K562 (cell line): Measurements from ENCODE around the gene CEP89. TPM values are rescaled to one million over a fixed set of nuclear protein-coding genes. Genes with fewer than 3 reads are reported as not detected.

Experiments used
- ATF1 ChIP-seq, 2 experiments: fragments of 450-650 bp in 1 of 2; IDR thresholded peaks; 2 replicates each; pipeline ENCODE4 v1.6.1; 2016; ENCODE audit warnings: missing compliant biosample characterization in 1 of 2, missing genetic modification characterization in 1 of 2
- CCNT2 ChIP-seq: IDR thresholded peaks from 2 replicates; pipeline ENCODE4 v1.6.1; 2011; ENCODE audit warnings: borderline replicate concordance, low read depth, mild to moderate bottlenecking, moderate library complexity, mixed read lengths, low read length; ENCODE audit not compliant: insufficient read length; ENCODE audit errors: extremely low read depth
- CHCHD3 ChIP-seq: fragments of 250-450 bp; sonication (Bioruptor Pico); IDR thresholded peaks from 2 replicates; pipeline ENCODE4 v2.1.2; 2022; ENCODE audit warnings: mild to moderate bottlenecking
- CXXC5 ChIP-seq: fragments of 250-450 bp; sonication (Bioruptor Pico); IDR thresholded peaks from 2 replicates; pipeline ENCODE4 v1.8.0; 2022; ENCODE audit warnings: inconsistent platforms, mild to moderate bottlenecking, moderate library complexity
- DPF2 ChIP-seq: fragments of 450-650 bp; IDR thresholded peaks from 2 replicates; pipeline ENCODE4 v1.6.1; 2016
- EP400 ChIP-seq: fragments of 450-650 bp; IDR thresholded peaks from 2 replicates; pipeline ENCODE4 v1.6.1; 2017; ENCODE audit warnings: antibody characterized with exemption, mild to moderate bottlenecking, moderate library complexity
- GABPB2 ChIP-seq: fragments of 250-450 bp; sonication (Bioruptor Pico); conservative IDR thresholded peaks from 2 replicates; pipeline ENCODE4 v1.5.1; 2021; ENCODE audit warnings: mild to moderate bottlenecking
- GATA2 ChIP-seq: sonication (generic); formaldehyde crosslinking; IDR thresholded peaks from 2 replicates; pipeline ENCODE4 v1.4.0; 2020; ENCODE audit warnings: mild to moderate bottlenecking, missing genetic modification reagents
- HLTF ChIP-seq: fragments of 450-650 bp; IDR thresholded peaks from 2 replicates; pipeline ENCODE4 v1.6.1; 2016
- NCOA6 ChIP-seq: fragments of 450-650 bp; IDR thresholded peaks from 2 replicates; pipeline ENCODE4 v1.6.1; 2017; ENCODE audit warnings: mild to moderate bottlenecking
- PCBP1 ChIP-seq: fragments of 200-400 bp; formaldehyde crosslinking; IDR thresholded peaks from 2 replicates; pipeline ENCODE4 v1.6.1; 2018; ENCODE audit warnings: mild to moderate bottlenecking, low read depth, low read length; ENCODE audit not compliant: poor library complexity, severe bottlenecking
- PHB ChIP-seq: fragments of 250-450 bp; sonication (Bioruptor Pico); IDR thresholded peaks from 2 replicates; pipeline ENCODE4 v1.5.0; 2021
- POLR2B ChIP-seq: fragments of 450-650 bp; IDR thresholded peaks from 2 replicates; pipeline ENCODE4 v1.6.1; 2018; ENCODE audit warnings: low read depth; ENCODE audit not compliant: partially characterized antibody
- PTTG1 ChIP-seq: fragments of 450-650 bp; IDR thresholded peaks from 2 replicates; pipeline ENCODE4 v1.6.1; 2016; ENCODE audit warnings: low read depth, mild to moderate bottlenecking, missing genetic modification characterization, missing compliant biosample characterization
- RUNX1 ChIP-seq: sonication (generic); IDR thresholded peaks from 2 replicates; pipeline ENCODE4 v1.6.1; 2016; ENCODE audit warnings: antibody characterized with exemption, low read depth
- WHSC1 ChIP-seq: IDR thresholded peaks from one replicate; pipeline ENCODE4 v1.6.1; 2012; ENCODE audit warnings: low read length, control low read depth, inconsistent platforms
- ZNF143 ChIP-seq: sonication (generic); formaldehyde crosslinking; IDR thresholded peaks from 2 replicates; pipeline ENCODE4 v1.9.0; 2022; ENCODE audit warnings: mild to moderate bottlenecking, missing genetic modification reagents
- ZNF174 ChIP-seq: fragments of 250-450 bp; sonication (Bioruptor Pico); IDR thresholded peaks from 2 replicates; pipeline ENCODE4 v1.4.0; 2020; ENCODE audit warnings: mild to moderate bottlenecking
- ZNF197 ChIP-seq: fragments of 200-800 bp; sonication (Bioruptor generic); IDR thresholded peaks from 2 replicates; pipeline ENCODE4 v1.6.1; 2016; ENCODE audit warnings: low read depth, missing genetic modification characterization, missing compliant biosample characterization
- ZNF253 ChIP-seq: fragments of 250-450 bp; sonication (Bioruptor Pico); conservative IDR thresholded peaks from 2 replicates; pipeline ENCODE4 v1.6.1; 2021; ENCODE audit warnings: mild to moderate bottlenecking
- ZNF778 ChIP-seq: fragments of 450-650 bp; formaldehyde crosslinking; IDR thresholded peaks from 2 replicates; pipeline ENCODE4 v1.4.0; 2020; ENCODE audit warnings: mild to moderate bottlenecking, moderate library complexity
- ZSCAN29 ChIP-seq: fragments of 450-650 bp; IDR thresholded peaks from 2 replicates; pipeline ENCODE4 v1.6.1; 2017
- polyA plus RNA-seq, 8 experiments: library from polyadenylated mRNA; depleted of rRNA in 4 of 8; stranded (reverse) in 5 of 8; unstranded in 3 of 8; fragments of >200 nt; fragmentation: Nextera tagmentation in 2 of 8; fragmentation: Illumina TruSeq in 1 of 8; extraction: Ambion mirVana in 2 of 8; extraction: Trizol in 1 of 8; gene quantifications; 2 replicates each; pipeline versions ENCODE4 v1.2.1 to v1.2.3, GENCODE V29; 2011 to 2014; ENCODE audit warnings: inconsistent platforms in 1 of 8, missing spikeins in 1 of 8
- total RNA-seq, 7 experiments: library from RNA; depleted of rRNA in 6 of 7; stranded (reverse); fragments of >200 nt in 6 of 7; fragmentation: Illumina TruSeq in 2 of 7; extraction: Trizol in 2 of 7; gene quantifications; 2 replicates each; pipeline versions ENCODE4 v1.2.1 to v1.2.3, GENCODE V29; 2011 to 2021; ENCODE audit warnings: low replicate concordance in 1 of 7
- TF ChIP-seq, protein P1 (sequence below): fragments of 450-650 bp; IDR thresholded peaks from 2 replicates; pipeline ENCODE4 v1.7.1; 2018; ENCODE audit warnings: mild to moderate bottlenecking, low read depth; ENCODE audit not compliant: partially characterized antibody
- TF ChIP-seq, protein P2 (sequence below): fragments of 250-450 bp; sonication (Bioruptor Pico); IDR thresholded peaks from 2 replicates; pipeline ENCODE4 v1.4.0; 2020; ENCODE audit warnings: mild to moderate bottlenecking, moderate library complexity
- TF ChIP-seq, protein P3 (sequence below): fragments of 250-450 bp; sonication (Bioruptor Pico); IDR thresholded peaks from 2 replicates; pipeline ENCODE4 v1.5.0; 2022; ENCODE audit warnings: mild to moderate bottlenecking

The CEP89 gene
- total and polyA plus RNA-seq, 9 of the 15 experiments (the other 6 are each of a cell fraction or from before 2014, with no cell fraction given): 5.5 to 15.0 (median 7.2) TPM

DNA sequence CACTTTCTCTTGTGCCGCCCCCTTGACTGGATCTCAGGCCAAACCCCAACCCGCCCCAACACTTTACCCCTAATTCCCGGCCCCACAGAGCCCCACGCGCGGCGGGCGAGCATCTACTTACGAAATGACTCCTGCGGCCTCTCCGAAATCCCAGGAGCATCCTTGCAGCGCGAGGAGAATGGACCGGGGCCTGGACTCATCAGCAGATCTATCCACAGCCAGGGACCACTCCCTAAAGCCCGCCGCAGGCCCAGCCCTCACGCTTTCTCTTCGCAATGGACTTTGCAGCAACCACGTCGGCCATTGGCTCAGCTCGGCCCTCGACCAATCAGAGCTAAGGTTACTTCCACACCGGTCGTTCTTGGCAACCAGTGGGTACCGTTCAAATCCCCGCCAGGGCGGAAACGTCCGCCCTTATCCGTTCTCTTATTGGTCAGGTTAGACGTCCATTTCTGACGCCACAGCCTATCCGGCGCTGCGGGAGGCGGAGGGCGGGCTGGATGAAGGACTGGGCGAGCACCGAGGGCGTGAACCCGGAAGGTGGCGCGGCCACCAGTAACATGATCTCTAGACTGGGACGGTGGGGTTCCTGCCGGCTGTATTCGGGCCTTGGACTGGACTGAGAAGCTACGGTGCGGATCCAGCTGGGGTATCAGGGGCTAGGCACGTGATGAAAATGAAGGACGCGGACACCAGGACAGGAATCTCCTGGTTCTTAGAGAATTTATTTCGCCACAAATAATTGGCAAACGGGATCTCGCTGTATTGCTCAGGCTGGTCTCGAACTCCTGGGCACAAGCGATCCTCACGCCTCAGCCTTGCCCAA, at the start of gene CEP89, which contains the start of gene FAAP24 (continued):
- no peak for TF ChIP-seq PTTG1
- TF ChIP-seq, protein P1, sequence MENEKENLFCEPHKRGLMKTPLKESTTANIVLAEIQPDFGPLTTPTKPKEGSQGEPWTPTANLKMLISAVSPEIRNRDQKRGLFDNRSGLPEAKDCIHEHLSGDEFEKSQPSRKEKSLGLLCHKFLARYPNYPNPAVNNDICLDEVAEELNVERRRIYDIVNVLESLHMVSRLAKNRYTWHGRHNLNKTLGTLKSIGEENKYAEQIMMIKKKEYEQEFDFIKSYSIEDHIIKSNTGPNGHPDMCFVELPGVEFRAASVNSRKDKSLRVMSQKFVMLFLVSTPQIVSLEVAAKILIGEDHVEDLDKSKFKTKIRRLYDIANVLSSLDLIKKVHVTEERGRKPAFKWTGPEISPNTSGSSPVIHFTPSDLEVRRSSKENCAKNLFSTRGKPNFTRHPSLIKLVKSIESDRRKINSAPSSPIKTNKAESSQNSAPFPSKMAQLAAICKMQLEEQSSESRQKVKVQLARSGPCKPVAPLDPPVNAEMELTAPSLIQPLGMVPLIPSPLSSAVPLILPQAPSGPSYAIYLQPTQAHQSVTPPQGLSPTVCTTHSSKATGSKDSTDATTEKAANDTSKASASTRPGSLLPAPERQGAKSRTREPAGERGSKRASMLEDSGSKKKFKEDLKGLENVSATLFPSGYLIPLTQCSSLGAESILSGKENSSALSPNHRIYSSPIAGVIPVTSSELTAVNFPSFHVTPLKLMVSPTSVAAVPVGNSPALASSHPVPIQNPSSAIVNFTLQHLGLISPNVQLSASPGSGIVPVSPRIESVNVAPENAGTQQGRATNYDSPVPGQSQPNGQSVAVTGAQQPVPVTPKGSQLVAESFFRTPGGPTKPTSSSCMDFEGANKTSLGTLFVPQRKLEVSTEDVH: peak; percentile 83
- TF ChIP-seq ZSCAN29: no peak
- no peak for TF ChIP-seq ZNF174 (CRISPR knock-in tag)
- no peak for TF ChIP-seq ZNF778 (CRISPR knock-in tag)
- TF ChIP-seq ATF1 (CRISPR knock-in tag; IDR thresholded peaks at IDR 0.05): no peak
- TF ChIP-seq ATF1 (tag; IDR thresholded peaks at IDR 0.05): peak; percentile 96
- TF ChIP-seq ZNF197 (CRISPR knock-in tag): no peak
- peak; percentile 45; the same call in 1 of the 2 replicates for TF ChIP-seq DPF2
- TF ChIP-seq, protein P2, sequence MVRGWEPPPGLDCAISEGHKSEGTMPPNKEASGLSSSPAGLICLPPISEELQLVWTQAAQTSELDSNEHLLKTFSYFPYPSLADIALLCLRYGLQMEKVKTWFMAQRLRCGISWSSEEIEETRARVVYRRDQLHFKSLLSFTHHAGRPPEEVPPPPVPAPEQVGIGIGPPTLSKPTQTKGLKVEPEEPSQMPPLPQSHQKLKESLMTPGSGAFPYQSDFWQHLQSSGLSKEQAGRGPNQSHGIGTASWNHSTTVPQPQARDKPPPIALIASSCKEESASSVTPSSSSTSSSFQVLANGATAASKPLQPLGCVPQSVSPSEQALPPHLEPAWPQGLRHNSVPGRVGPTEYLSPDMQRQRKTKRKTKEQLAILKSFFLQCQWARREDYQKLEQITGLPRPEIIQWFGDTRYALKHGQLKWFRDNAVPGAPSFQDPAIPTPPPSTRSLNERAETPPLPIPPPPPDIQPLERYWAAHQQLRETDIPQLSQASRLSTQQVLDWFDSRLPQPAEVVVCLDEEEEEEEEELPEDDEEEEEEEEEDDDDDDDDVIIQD (CRISPR knock-in tag): no peak
- no peak for TF ChIP-seq PCBP1
- TF ChIP-seq CXXC5 (CRISPR knock-in tag): peak; percentile 91
- TF ChIP-seq ZNF143 (CRISPR knock-in tag): no peak
- TF ChIP-seq CCNT2: no peak
- no peak for TF ChIP-seq GABPB2
- TF ChIP-seq NCOA6: no peak
- TF ChIP-seq ZNF253 (CRISPR knock-in tag): no peak
- TF ChIP-seq HLTF: no peak
- no peak for TF ChIP-seq WHSC1
- TF ChIP-seq PHB: no peak
- TF ChIP-seq POLR2B: peak; percentile 68
- TF ChIP-seq, protein P3, sequence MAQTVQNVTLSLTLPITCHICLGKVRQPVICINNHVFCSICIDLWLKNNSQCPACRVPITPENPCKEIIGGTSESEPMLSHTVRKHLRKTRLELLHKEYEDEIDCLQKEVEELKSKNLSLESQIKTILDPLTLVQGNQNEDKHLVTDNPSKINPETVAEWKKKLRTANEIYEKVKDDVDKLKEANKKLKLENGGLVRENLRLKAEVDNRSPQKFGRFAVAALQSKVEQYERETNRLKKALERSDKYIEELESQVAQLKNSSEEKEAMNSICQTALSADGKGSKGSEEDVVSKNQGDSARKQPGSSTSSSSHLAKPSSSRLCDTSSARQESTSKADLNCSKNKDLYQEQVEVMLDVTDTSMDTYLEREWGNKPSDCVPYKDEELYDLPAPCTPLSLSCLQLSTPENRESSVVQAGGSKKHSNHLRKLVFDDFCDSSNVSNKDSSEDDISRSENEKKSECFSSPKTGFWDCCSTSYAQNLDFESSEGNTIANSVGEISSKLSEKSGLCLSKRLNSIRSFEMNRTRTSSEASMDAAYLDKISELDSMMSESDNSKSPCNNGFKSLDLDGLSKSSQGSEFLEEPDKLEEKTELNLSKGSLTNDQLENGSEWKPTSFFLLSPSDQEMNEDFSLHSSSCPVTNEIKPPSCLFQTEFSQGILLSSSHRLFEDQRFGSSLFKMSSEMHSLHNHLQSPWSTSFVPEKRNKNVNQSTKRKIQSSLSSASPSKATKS: no peak
- no peak for TF ChIP-seq GATA2 (CRISPR knock-in tag)
- TF ChIP-seq RUNX1: no peak
- TF ChIP-seq EP400: peak; percentile 77
- TF ChIP-seq CHCHD3: no peak
